ENCODE results near the gene COX19. TPM values are rescaled to one million over a fixed set of nuclear protein-coding genes. Genes with fewer than 3 reads are reported as not detected.

COX19 gene
- total RNA-seq, 1 experiment from 2014 or later, result 28.9 TPM

DNA sequence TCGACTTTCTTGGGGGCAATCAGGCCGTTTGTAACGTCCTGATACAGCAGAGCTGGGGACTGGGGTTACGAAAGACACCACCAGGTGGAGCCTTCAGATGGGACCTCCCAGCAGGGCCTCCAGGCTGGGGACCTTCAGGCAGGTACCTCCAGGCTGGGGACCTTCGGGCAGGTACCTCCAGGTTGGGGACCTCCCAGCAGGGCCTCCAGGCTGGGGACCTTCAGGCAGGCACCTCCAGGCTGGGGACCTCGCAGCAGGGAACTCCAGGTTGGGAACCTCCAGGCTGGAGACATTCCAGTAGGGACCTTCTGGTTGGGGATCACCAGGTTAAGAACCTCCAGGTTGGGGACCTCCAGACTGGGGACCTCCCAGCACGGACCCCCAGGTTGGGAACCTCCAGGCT, 45.5 kb upstream of the COX19 start:
- POLR2A ChIA-PET (ENCODE audit: unreplicated experiment), result no interaction called here
- H3K27me3 ChIP-seq (ENCODE audit: insufficient read depth, low read depth), result no peaks in the 10 kb centered on the region
- intact Hi-C loops (cut with micrococcal nuclease; ENCODE audit: unreplicated experiment), result no loop called here
- CTCF ChIA-PET, result no interaction called here
- H3K4me2 ChIP-seq, result no peak overlapping the region
- H2AFZ ChIP-seq, result no peak overlapping the region
- TF ChIP-seq CTCF (conservative IDR thresholded peaks at IDR 0.05) (no peak; the same call in 1 of the 2 replicates), EZH2 (IDR thresholded peaks at IDR 0.05; ENCODE audit: low read depth) (no peak)
- DNase-seq, result no peak
- H4K20me1 ChIP-seq (ENCODE audit: insufficient read depth), result peaks cover 17% of the 10 kb centered on the region
- H3K79me2 ChIP-seq (ENCODE audit: low read depth), result peaks cover 9% of the 10 kb centered on the region; the same call in 1 of the 2 replicates
- BruUV-seq (replicated peaks), result no TSS peak
- H3K9me3 ChIP-seq (ENCODE audit: insufficient read depth, low read depth), result no peaks in the 10 kb centered on the region
- H3K4me3 ChIP-seq, result no peak overlapping the region
- H3F3A ChIP-seq (ENCODE audit: insufficient read depth, low read depth), result peaks cover 9% of the 10 kb centered on the region
- H3K27ac ChIP-seq, result no peak overlapping the region
- no peaks in the 10 kb centered on the region for H3K36me3 ChIP-seq (ENCODE audit: low read depth)
- no peaks in the 10 kb centered on the region for H3K9me2 ChIP-seq (ENCODE audit: insufficient read depth)
- H3K4me1 ChIP-seq (replicated peaks; ENCODE audit: insufficient read depth), result no peaks in the 10 kb centered on the region

DNA sequence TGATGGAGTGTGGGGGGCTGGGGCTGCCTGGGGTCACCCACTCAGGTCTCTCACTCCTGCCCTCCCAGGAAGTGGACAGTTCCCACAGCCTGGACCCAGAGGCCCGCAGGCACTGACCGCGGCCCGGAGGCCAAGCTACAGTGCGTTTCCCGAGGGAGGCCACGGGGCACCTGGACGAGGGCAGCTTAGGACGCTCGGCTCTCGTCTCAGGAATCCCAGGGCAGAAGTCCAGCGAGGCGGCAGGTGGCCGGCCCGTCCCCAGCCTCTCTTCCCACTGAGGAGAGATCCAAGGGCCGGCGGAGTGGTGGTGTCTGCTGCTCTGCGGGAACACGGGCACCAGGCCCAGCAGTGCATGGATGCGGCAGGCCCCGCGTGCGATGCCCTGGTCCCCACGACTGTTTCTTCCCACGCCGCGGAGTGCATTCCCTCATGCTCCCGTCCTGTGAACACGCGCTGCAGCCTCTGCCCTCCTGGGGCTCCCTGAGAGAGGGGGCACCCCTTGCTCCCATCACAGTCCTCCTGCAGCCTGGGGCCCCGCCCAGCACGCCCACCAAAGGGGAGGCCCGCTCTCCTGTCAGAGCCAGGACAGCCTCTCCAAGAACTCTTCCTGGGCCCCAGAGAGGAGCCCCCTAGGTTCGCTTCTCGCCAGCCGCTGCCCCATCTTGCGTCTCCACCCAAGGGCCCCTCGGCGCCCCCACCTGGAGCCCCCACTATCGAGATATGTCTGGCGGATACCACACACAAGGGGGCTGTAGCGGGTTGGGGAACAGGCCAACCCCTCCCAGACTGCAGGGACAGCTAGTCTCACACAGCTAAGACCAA, 44.7 kb upstream of the COX19 start:
- POLR2A ChIA-PET (ENCODE audit: unreplicated experiment), result interaction anchor here (0.5 kb wide), 1 partner anchor 46 kb away, joined by 6 read pairs; no protein-coding TSS in a partner anchor
- Histone ChIP-seq H3F3A (ENCODE audit: insufficient read depth, low read depth) (peaks cover 9% of the 10 kb centered on the region), H3K4me2 (no peak overlapping the region), H3K36me3 (ENCODE audit: low read depth) (no peaks in the 10 kb centered on the region), H2AFZ (no peak overlapping the region), H3K4me3 (no peak overlapping the region), H4K20me1 (ENCODE audit: insufficient read depth) (peaks cover 11% of the 10 kb centered on the region), H3K27ac (no peak overlapping the region), H3K4me1 (replicated peaks; ENCODE audit: insufficient read depth) (no peaks in the 10 kb centered on the region), H3K9me2 (ENCODE audit: insufficient read depth) (no peaks in the 10 kb centered on the region), H3K9me3 (ENCODE audit: insufficient read depth, low read depth) (no peaks in the 10 kb centered on the region), H3K27me3 (ENCODE audit: insufficient read depth, low read depth) (no peaks in the 10 kb centered on the region), H3K79me2 (ENCODE audit: low read depth) (0 out of 2 replicates have a peak, but pooled peaks cover 8% of the 10 kb centered on the region)
- intact Hi-C loops (cut with micrococcal nuclease; ENCODE audit: unreplicated experiment), result no loop called here
- CTCF ChIA-PET, result interaction anchor here (0.6 kb wide), 1 partner anchor 189 kb away, joined by 3 read pairs; no protein-coding TSS in a partner anchor
- TF ChIP-seq EZH2 (IDR thresholded peaks at IDR 0.05; ENCODE audit: low read depth) (no peak), CTCF (conservative IDR thresholded peaks at IDR 0.05) (no peak)
- BruUV-seq (replicated peaks), result no TSS peak
- no peak for DNase-seq

DNA sequence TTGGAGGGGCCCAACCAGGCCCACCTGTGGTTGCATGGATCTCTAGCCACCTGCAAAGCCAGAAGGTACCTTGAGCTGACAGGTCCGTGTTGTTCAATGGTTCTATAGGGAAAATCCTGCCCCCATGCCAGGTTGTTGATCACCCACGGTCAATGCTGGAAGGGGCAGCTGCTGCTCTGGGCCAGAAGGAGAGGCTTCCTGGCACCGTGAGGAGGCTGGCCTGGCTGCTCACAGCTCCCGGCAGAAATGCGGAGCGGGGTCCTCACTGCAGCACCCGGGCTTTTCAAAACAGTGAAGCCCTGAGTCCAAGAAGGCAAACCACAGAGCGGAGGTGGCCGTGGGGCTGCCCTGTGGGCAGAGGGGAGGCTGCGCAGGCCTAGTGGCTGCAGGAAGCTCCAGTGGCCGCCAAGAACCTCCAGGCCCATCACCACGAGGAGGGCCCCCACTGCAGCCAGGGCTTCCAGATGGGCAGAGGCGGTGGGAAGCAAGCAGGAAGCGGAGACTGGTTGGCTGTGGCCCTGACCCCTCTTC, 44.0 kb upstream of the COX19 start:
- no peaks in the 10 kb centered on the region for H3K9me2 ChIP-seq (ENCODE audit: insufficient read depth)
- POLR2A ChIA-PET (ENCODE audit: unreplicated experiment), result interaction anchor here (0.5 kb wide), 1 partner anchor 45 kb away, joined by 6 read pairs; no protein-coding TSS in a partner anchor
- intact Hi-C loops (cut with micrococcal nuclease; ENCODE audit: unreplicated experiment), result no loop called here
- no peak overlapping the region for H2AFZ ChIP-seq
- peaks cover 9% of the 10 kb centered on the region for H3F3A ChIP-seq (ENCODE audit: insufficient read depth, low read depth)
- peaks cover 8% of the 10 kb centered on the region for H4K20me1 ChIP-seq (ENCODE audit: insufficient read depth)
- H3K27me3 ChIP-seq (ENCODE audit: insufficient read depth, low read depth), result no peaks in the 10 kb centered on the region
- no peak for DNase-seq
- no peaks in the 10 kb centered on the region for H3K4me1 ChIP-seq (replicated peaks; ENCODE audit: insufficient read depth)
- 0 out of 2 replicates have a peak, but pooled peaks cover 8% of the 10 kb centered on the region for H3K79me2 ChIP-seq (ENCODE audit: low read depth)
- no peaks in the 10 kb centered on the region for H3K36me3 ChIP-seq (ENCODE audit: low read depth)
- TF ChIP-seq EZH2 (IDR thresholded peaks at IDR 0.05; ENCODE audit: low read depth), result no peak
- TF ChIP-seq CTCF (conservative IDR thresholded peaks at IDR 0.05), result no peak
- BruUV-seq (replicated peaks), result no TSS peak
- no peaks in the 10 kb centered on the region for H3K9me3 ChIP-seq (ENCODE audit: insufficient read depth, low read depth)
- no peak overlapping the region for H3K27ac ChIP-seq
- H3K4me3 ChIP-seq, result no peak overlapping the region
- CTCF ChIA-PET, result no interaction called here
- no peak overlapping the region for H3K4me2 ChIP-seq
